ENCODE measurements around the gene SLC9B2.
A peak's percentile ranks its signal among the peaks of the same experiment; 100 is the strongest.

GRCh38 chr4:103099691-103100392, 23.3 kb upstream of the SLC9B2 start, which contains the start of gene BDH2:
- peak; percentile 78 to 87 (median 79) for TF ChIP-seq CTCF (IDR thresholded peaks at IDR 0.05)
- peak; percentile 76 to 82 for TF ChIP-seq POLR2AphosphoS5 (IDR thresholded peaks at IDR 0.05)
